GM18517 (cell line): Measurements from ENCODE around the gene ALB.

Experiments used
- ATAC-seq: cut with Tn5 transposase; IDR thresholded peaks from one replicate; pipeline ENCODE4 v1.9.1; 2021; ENCODE audit warnings: mild to moderate bottlenecking, moderate library complexity; ENCODE audit not compliant: unreplicated experiment

ALB gene

GRCh38 chr4:73408181-73408867 lies 4.2 kb downstream of the ALB start:
- no peak for ATAC-seq

GRCh38 chr4:73409012-73409862 lies 5.2 kb downstream of the ALB start:
- no peak for ATAC-seq

- ATAC-seq, result no peak
These were observed 6.0 kb downstream of the ALB start for GRCh38 chr4:73409978-73410548.

GRCh38 chr4:73410916-73411730 lies 7.0 kb downstream of the ALB start:
- no peak for ATAC-seq

- ATAC-seq, result no peak
These were observed 7.8 kb downstream of the ALB start for GRCh38 chr4:73411731-73412414.

GRCh38 chr4:73413294-73413755 lies 9.2 kb downstream of the ALB start:
- no peak for ATAC-seq

GRCh38 chr4:73414936-73415271 lies 10.8 kb downstream of the ALB start:
- ATAC-seq, result no peak

DNA sequence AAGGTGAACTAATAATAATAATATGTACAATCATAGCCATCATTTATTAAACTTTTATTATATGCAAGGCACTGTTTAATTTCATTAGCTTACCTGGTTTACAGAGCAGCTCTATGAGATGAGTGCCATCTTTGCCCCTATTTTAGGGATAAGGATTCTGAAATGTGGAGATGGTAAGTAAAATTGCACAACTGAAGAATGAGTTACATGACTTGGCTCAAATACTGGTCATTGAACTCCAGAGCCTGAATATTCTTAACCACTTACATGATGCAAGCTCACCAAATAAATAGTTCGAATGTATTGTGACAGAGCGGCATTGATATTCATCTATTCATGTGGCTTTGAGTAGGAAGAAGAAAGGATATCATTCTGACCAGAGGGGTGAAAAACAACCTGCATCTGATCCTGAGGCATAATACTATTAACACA lies 11.7 kb downstream of the ALB start:
- no peak for ATAC-seq

- no peak for ATAC-seq
These were observed 12.5 kb downstream of the ALB start for GRCh38 chr4:73416423-73417087.

DNA sequence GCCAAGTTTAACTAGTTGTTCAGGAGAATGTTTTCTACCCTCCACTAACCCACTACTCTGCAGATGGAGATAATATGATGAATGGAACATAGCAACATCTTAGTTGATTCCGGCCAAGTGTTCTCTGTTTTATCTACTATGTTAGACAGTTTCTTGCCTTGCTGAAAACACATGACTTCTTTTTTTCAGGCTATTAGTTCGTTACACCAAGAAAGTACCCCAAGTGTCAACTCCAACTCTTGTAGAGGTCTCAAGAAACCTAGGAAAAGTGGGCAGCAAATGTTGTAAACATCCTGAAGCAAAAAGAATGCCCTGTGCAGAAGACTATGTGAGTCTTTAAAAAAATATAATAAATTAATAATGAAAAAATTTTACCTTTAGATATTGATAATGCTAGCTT lies 13.3 kb downstream of the ALB start:
- no peak for ATAC-seq

DNA sequence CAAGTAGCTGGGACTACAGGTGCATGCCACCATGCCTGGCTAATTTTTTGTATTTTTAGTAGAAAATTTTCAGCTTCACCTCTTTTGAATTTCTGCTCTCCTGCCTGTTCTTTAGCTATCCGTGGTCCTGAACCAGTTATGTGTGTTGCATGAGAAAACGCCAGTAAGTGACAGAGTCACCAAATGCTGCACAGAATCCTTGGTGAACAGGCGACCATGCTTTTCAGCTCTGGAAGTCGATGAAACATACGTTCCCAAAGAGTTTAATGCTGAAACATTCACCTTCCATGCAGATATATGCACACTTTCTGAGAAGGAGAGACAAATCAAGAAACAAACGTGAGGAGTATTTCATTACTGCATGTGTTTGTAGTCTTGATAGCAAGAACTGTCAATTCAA lies 13.9 kb downstream of the ALB start:
- ATAC-seq, result no peak

DNA sequence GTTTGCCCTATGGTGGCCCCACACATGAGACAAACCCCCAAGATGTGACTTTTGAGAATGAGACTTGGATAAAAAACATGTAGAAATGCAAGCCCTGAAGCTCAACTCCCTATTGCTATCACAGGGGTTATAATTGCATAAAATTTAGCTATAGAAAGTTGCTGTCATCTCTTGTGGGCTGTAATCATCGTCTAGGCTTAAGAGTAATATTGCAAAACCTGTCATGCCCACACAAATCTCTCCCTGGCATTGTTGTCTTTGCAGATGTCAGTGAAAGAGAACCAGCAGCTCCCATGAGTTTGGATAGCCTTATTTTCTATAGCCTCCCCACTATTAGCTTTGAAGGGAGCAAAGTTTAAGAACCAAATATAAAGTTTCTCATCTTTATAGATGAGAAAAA lies 14.6 kb downstream of the ALB start:
- no peak for ATAC-seq

- no peak for ATAC-seq
These were observed 15.3 kb downstream of the ALB start for GRCh38 chr4:73419106-73420038.

- ATAC-seq, result no peak
These were observed 16.5 kb downstream of the ALB start for GRCh38 chr4:73420615-73421014.

- no peak for ATAC-seq
These were observed 17.8 kb downstream of the ALB start for GRCh38 chr4:73421708-73422457.

DNA sequence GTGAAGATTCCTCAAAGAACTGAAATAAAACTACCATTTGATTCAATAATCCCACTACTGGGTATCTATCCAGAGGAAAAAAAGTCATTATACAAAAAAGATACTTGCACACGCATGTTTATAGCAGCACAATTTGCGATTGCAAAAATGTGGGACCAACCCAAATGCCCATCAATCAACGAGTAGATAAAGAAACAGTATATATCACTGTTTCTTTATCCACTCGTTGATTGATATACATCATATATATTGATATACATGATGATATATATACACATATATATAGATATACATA lies 18.3 kb downstream of the ALB start:
- ATAC-seq, result no peak

DNA sequence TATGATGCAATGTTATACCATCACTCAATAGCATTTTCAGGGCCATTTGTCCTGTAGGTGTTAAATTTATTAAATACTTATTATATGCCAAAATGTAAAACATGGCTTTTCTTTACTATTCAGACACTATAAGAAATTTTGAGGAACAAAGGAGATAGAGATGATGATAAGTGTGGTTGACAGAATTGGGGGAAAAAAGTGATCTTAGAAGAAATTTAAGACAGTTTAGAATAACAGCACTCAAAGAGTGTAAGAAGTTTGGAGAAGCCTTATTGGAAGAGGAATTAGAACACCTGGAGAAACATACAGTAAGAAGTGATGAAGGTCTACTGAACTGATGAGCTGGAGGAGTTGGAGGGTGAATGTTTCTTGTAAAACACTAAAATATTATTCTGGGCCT lies 19.1 kb downstream of the ALB start:
- no peak for ATAC-seq

DNA sequence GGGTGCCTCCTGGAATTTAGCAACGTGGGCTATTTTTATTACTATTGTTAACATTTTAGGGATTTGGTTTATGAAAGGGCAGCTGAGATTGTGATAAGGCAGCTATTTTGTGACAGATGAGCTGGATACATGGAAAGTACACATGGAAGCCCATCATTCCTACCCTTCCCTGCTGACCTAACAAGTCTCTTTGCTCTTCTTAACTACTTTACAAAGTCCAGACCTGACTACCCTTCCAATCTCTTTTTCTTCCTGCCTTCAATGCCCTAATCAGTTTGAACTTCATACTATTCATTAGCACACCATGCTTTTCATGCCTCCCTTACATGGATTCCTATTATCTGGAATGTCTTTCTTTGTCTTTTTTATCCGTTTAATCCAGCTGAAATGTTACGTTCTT lies 22.6 kb downstream of the ALB start:
- no peak for ATAC-seq

DNA sequence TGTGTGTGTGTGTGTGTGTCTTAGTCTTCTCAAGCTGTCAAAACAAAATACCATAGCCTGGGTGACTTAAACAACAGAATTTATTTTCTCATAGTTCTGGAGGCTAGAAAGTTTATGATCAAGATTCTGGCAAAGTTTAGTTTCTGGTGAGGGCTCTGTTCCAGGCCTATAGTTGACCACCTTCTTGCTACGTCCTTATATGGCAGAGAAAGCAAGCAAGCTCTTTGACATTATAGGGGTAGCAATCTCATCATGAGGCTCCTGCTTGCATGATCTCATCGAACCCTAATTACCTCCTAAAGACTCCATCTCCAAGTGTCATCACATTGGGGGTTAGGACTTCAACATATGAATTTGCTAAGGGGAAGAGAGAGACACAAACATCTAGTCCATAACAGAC lies 25.0 kb downstream of the ALB start:
- ATAC-seq, result no peak
